ENCODE measurements around the gene USH1C.

Gene USH1C

DNA sequence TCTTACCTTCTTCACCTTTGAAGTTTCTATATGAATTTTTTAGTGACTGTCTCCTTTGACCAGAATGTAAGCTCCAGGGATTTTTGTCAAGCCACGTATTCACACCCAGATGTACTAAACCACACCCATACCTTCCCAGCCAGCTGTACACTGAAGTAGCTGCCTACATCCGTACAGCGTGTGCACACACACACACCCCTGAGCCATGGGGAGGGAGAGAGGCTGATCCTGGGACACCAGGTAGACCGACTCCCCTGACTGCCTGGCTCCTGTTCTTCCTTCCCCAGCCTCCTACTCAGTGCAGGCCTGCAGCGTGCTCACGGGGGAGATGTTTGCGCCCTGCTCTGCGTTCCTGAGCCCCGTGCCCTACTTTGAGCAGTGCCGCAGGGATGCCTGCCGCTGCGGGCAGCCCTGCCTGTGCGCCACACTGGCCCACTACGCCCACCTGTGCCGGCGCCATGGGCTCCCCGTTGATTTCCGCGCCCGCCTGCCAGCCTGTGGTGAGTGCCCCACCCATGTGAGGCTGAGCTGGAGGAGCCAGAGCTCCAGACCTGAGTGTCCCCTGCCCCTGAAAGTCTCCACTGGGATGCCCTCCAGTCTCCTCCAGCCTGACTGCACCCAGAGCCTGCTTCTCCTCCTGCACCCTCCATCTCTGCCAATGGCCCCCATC is 28.7 kb upstream of the USH1C start:
- Histone ChIP-seq H3K27ac (no peak overlapping the region), H3K4me3 (no peak overlapping the region), H3K9ac (ENCODE audit: insufficient read length) (no peak overlapping the region), H3K9me3 (ENCODE audit: low read depth, low read length) (no peaks in the 10 kb centered on the region), H3K36me3 (ENCODE audit: insufficient read depth, low read length) (no peaks in the 10 kb centered on the region)
- no peak for TF ChIP-seq EZH2 (IDR thresholded peaks at IDR 0.05)
- no peak for TF ChIP-seq POLR2AphosphoS5 (IDR thresholded peaks at IDR 0.05; ENCODE audit: borderline replicate concordance, low read depth, low read length)
- no peak for TF ChIP-seq FOXP2 (optimal IDR thresholded peaks at IDR 0.05; ENCODE audit: control extremely low read depth, extremely low read length, insufficient read depth)
- DNase-seq (ENCODE audit: low read depth, low spot score), result no peak

DNA sequence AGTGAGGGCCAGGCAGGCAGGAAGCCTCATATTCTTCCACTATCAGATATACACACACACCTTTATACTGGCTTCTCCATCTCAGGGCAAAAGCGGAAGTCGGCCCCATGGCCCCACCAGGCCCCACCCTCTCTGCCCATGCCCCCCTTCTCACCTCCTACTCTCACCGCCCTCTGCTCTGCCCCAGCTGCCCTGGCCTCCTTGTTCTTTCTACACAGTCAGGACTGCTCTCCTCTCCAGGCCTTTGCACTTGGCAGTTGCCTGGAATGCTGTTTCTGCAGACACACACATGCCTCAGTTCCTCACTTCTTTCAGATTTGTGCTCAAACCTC is 28.1 kb upstream of the USH1C start:
- H3K9ac ChIP-seq (ENCODE audit: insufficient read length), result no peak overlapping the region
- no peak for DNase-seq (ENCODE audit: low read depth, low spot score)
- TF ChIP-seq POLR2AphosphoS5 (IDR thresholded peaks at IDR 0.05; ENCODE audit: borderline replicate concordance, low read depth, low read length) (no peak), EZH2 (IDR thresholded peaks at IDR 0.05) (no peak), FOXP2 (optimal IDR thresholded peaks at IDR 0.05; ENCODE audit: control extremely low read depth, extremely low read length, insufficient read depth) (no peak)
- H3K4me3 ChIP-seq, result no peak overlapping the region
- H3K9me3 ChIP-seq (ENCODE audit: low read depth, low read length), result no peaks in the 10 kb centered on the region
- no peaks in the 10 kb centered on the region for H3K36me3 ChIP-seq (ENCODE audit: insufficient read depth, low read length)
- no peak overlapping the region for H3K27ac ChIP-seq

DNA sequence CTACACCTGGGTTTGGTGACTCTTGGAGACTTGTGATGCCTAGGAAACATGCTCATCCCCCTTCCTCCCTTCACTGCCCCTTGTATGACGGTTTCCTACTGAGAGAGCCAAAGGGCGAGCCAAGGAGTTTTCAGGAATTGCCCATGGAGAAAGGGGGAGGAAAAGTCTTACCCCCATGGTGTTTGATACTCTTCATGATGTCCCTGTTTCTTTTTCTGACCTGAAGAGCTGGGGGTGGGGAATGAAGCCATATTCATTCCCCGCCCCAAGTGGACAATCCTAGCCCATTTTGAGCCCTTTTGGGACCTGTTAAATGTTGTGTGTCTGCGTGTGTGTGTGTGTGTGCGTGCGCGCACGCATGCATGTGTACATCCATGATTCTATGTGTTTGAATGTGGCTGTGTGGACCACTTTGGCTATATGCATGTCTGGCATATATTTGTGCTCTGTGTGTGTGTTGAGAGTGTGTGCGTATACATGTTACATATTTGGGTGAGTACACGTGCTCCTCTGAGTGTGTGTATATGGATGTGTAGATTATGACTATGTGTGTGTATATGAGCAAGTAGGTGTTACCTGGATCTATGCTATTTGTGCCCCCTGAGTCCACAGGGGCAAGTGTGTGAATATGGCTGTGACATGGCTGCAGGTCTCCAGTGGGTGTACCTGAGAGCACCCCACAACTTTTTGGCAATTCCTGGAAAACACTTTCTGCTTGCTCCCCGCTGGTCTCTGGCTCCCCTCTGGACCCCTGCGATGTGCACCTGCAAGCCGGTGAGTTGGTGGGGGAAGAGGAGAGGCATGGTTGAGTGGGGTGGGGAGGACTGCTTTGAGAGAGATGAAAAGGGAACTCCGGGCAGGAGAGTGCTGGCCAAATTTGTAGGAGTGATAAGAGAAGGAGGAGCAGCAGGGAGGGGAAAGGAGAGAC is 27.5 kb upstream of the USH1C start:
- Histone ChIP-seq H3K9ac (ENCODE audit: insufficient read length) (no peak overlapping the region), H3K36me3 (ENCODE audit: insufficient read depth, low read length) (no peaks in the 10 kb centered on the region), H3K4me3 (no peak overlapping the region), H3K9me3 (ENCODE audit: low read depth, low read length) (no peaks in the 10 kb centered on the region), H3K27ac (no peak overlapping the region)
- TF ChIP-seq POLR2AphosphoS5 (IDR thresholded peaks at IDR 0.05; ENCODE audit: borderline replicate concordance, low read depth, low read length) (no peak), FOXP2 (optimal IDR thresholded peaks at IDR 0.05; ENCODE audit: control extremely low read depth, extremely low read length, insufficient read depth) (no peak), EZH2 (IDR thresholded peaks at IDR 0.05) (no peak)
- DNase-seq (ENCODE audit: low read depth, low spot score), result no peak

DNA sequence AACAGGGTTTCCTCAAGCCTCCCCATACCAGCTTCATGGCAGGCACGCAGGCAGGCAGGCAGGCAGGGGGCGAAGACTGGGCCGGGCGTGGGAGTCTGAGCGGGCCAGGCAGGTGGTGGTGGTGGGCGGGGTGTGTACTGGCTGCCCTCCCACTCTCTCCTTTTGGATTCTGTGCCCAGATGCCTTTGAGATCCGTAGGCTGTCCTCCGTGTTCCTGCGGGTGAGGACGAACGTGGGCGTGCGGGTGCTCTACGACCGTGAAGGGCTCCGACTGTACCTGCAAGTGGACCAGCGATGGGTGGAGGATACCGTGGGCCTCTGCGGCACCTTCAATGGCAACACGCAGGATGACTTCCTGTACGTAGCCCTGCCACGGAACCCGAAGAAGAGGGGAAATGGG is 25.8 kb upstream of the USH1C start:
- H3K27ac ChIP-seq, result no peak overlapping the region
- TF ChIP-seq EZH2 (IDR thresholded peaks at IDR 0.05) (no peak), FOXP2 (optimal IDR thresholded peaks at IDR 0.05; ENCODE audit: control extremely low read depth, extremely low read length, insufficient read depth) (no peak), POLR2AphosphoS5 (IDR thresholded peaks at IDR 0.05; ENCODE audit: borderline replicate concordance, low read depth, low read length) (no peak)
- H3K36me3 ChIP-seq (ENCODE audit: insufficient read depth, low read length), result no peaks in the 10 kb centered on the region
- no peak overlapping the region for H3K9ac ChIP-seq (ENCODE audit: insufficient read length)
- no peak for DNase-seq (ENCODE audit: low read depth, low spot score)
- no peak overlapping the region for H3K4me3 ChIP-seq
- no peaks in the 10 kb centered on the region for H3K9me3 ChIP-seq (ENCODE audit: low read depth, low read length)

DNA sequence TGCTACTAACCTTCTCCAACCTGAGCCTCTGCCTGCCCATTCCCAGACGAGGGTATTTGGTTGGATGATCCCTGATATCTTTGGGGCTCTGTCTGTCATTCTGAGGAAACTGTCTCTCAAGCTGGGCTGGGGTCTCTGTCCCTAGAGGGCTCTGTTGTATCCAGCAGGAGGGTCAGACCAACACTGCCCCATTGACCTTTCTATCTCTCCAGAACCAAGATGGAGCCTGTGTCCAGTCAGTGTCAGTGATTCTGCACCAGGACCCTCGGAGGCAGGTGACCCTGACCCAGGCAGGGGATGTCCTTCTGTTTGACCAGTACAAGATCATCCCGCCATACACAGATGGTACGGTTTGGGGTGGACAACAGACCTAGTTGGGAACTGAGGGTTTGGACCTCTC is 24.7 kb upstream of the USH1C start:
- Histone ChIP-seq H3K36me3 (ENCODE audit: insufficient read depth, low read length) (no peaks in the 10 kb centered on the region), H3K27ac (no peak overlapping the region), H3K9ac (ENCODE audit: insufficient read length) (no peak overlapping the region), H3K9me3 (ENCODE audit: low read depth, low read length) (no peaks in the 10 kb centered on the region), H3K4me3 (no peak overlapping the region)
- no peak for DNase-seq (ENCODE audit: low read depth, low spot score)
- TF ChIP-seq FOXP2 (optimal IDR thresholded peaks at IDR 0.05; ENCODE audit: control extremely low read depth, extremely low read length, insufficient read depth), result no peak
- no peak for TF ChIP-seq POLR2AphosphoS5 (IDR thresholded peaks at IDR 0.05; ENCODE audit: borderline replicate concordance, low read depth, low read length)
- TF ChIP-seq EZH2 (IDR thresholded peaks at IDR 0.05), result no peak

DNA sequence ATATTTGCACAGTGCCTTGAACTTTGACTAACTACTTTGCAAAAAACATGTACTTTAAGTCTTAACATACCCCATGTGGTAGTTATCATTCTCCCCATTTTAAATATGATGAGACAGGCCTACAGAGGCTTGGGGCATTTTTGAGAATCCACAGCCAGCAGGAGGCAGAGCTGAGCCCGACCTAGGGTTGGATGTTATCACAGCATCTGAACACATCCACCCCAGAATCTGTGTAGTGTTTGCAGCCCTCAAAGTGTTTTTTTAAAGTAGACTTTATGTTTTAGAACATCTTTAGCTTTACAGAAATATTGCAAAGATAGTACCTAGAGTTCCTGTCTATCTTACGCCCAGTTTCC is 20.4 kb upstream of the USH1C start:
- H3K9ac ChIP-seq (ENCODE audit: insufficient read length), result no peak overlapping the region
- H3K9me3 ChIP-seq (ENCODE audit: low read depth, low read length), result no peaks in the 10 kb centered on the region
- DNase-seq (ENCODE audit: low read depth, low spot score), result no peak
- no peak overlapping the region for H3K27ac ChIP-seq
- no peak overlapping the region for H3K4me3 ChIP-seq
- TF ChIP-seq FOXP2 (optimal IDR thresholded peaks at IDR 0.05; ENCODE audit: control extremely low read depth, extremely low read length, insufficient read depth), result no peak
- no peak for TF ChIP-seq EZH2 (IDR thresholded peaks at IDR 0.05)
- no peak for TF ChIP-seq POLR2AphosphoS5 (IDR thresholded peaks at IDR 0.05; ENCODE audit: borderline replicate concordance, low read depth, low read length)
- no peaks in the 10 kb centered on the region for H3K36me3 ChIP-seq (ENCODE audit: insufficient read depth, low read length)

DNA sequence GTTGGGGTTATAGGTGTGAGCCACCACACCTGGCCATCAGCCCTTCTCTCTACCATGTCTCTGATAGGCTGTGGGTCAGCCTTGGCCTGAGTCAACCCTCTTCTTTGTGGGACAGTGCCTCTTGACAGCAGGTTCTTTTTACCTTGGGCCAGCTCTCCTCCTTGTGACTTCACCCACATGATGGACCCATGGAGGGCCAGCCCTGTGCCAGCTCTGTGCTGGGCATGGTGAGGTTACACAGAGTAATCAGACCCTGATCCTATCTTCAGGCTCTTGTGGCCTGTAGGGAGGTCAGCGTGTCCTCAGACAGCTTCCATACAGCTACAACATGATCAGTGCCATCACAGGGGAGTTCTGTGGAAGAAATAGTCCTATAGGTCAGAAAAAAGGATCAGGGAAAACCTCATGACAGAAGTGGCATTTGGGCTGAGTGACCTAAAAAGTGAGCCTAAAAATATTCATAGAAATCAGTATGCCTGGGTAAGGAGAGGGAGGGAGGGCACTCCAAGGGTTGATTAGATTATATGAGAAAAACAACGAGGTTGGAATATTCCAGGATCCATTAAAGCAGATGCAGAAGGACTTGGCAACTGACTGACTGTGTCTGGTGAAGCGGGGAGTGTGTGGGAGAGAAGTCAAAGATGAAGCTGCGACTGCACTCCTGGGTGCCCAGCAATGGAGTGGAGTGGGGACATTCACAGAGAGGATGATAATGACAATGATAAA is 19.9 kb upstream of the USH1C start:
- no peak overlapping the region for H3K4me3 ChIP-seq
- no peaks in the 10 kb centered on the region for H3K36me3 ChIP-seq (ENCODE audit: insufficient read depth, low read length)
- H3K27ac ChIP-seq, result no peak overlapping the region
- TF ChIP-seq POLR2AphosphoS5 (IDR thresholded peaks at IDR 0.05; ENCODE audit: borderline replicate concordance, low read depth, low read length) (no peak), EZH2 (IDR thresholded peaks at IDR 0.05) (no peak), FOXP2 (optimal IDR thresholded peaks at IDR 0.05; ENCODE audit: control extremely low read depth, extremely low read length, insufficient read depth) (no peak)
- H3K9me3 ChIP-seq (ENCODE audit: low read depth, low read length), result no peaks in the 10 kb centered on the region
- H3K9ac ChIP-seq (ENCODE audit: insufficient read length), result no peak overlapping the region
- no peak for DNase-seq (ENCODE audit: low read depth, low spot score)

DNA sequence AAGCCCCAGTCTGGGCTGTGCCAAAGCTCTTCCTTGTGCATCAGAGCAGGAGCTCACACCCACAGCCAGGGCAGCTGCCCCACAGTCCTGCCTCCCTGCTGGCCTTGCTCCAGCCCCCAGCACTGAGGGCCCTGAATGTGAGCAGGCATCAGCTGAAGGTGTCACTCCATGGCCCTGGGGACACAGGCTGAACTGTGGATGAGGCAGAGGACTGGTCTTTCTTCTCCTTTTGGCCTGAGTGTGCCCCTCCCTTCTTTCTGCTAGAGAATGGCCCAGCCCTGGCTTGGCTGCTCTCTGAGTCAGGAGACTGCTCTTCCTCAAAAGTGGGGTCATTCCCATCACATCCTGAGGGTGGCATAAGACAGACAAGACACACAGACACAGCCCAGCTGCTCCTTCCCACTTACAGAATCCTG is 19.0 kb upstream of the USH1C start:
- Histone ChIP-seq H3K36me3 (ENCODE audit: insufficient read depth, low read length) (no peaks in the 10 kb centered on the region), H3K27ac (no peak overlapping the region), H3K4me3 (no peak overlapping the region), H3K9me3 (ENCODE audit: low read depth, low read length) (no peaks in the 10 kb centered on the region), H3K9ac (ENCODE audit: insufficient read length) (no peak overlapping the region)
- TF ChIP-seq EZH2 (IDR thresholded peaks at IDR 0.05), result no peak
- no peak for TF ChIP-seq POLR2AphosphoS5 (IDR thresholded peaks at IDR 0.05; ENCODE audit: borderline replicate concordance, low read depth, low read length)
- no peak for TF ChIP-seq FOXP2 (optimal IDR thresholded peaks at IDR 0.05; ENCODE audit: control extremely low read depth, extremely low read length, insufficient read depth)
- no peak for DNase-seq (ENCODE audit: low read depth, low spot score)
